Nephron (organoid): ENCODE data around the gene SLC9A1.

Experiments
- H3K27ac Mint-ChIP-seq, 3 experiments: 2 replicates each; pipeline ENCODE4 v1.8.0; 2020; ENCODE audit warnings: mixed read lengths in 3 of 3, mild to moderate bottlenecking in 2 of 3, moderate library complexity in 1 of 3
- H3K27me3 Mint-ChIP-seq: 2 replicates; pipeline ENCODE4 v1.8.0; 2021; ENCODE audit warnings: low read depth, mild to moderate bottlenecking, moderate library complexity, mixed read lengths
- H3K36me3 Mint-ChIP-seq: 2 replicates; pipeline ENCODE4 v1.8.0; 2020; ENCODE audit warnings: low read depth, mixed read lengths
- H3K4me1 Mint-ChIP-seq: 2 replicates; pipeline ENCODE4 v1.8.0; 2020; ENCODE audit warnings: mixed read lengths
- H3K4me3 Mint-ChIP-seq, 3 experiments: 2 replicates each; pipeline ENCODE4 v1.8.0; 2020; ENCODE audit warnings: mild to moderate bottlenecking in 3 of 3, mixed read lengths in 3 of 3, moderate library complexity in 2 of 3
- H3K9me3 Mint-ChIP-seq: 2 replicates; pipeline ENCODE4 v1.8.0; 2020; ENCODE audit warnings: mixed read lengths
- TF ChIP-seq, protein P1 (sequence below), 3 experiments: fragments of 200-600 bp; sonication (generic); IDR thresholded peaks; one replicate each; pipeline ENCODE4 v1.5.0; 2021; ENCODE audit warnings: antibody characterized with exemption in 3 of 3; ENCODE audit not compliant: unreplicated experiment in 3 of 3

SLC9A1 gene

GRCh38 chr1:27099135-27099586, 55.8 kb downstream of the SLC9A1 start:
- Mint-ChIP-seq H3K27ac (peak overlapping the region; percentile 92 to 98 (median 93)), H3K9me3 (no peaks in the 10 kb centered on the region), H3K4me3 (peak overlapping the region; percentile 6 to 26 (median 7)), H3K36me3 (no peaks in the 10 kb centered on the region), H3K27me3 (no peaks in the 10 kb centered on the region), H3K4me1 (peaks cover 21% of the 10 kb centered on the region)
- TF ChIP-seq, protein P1, sequence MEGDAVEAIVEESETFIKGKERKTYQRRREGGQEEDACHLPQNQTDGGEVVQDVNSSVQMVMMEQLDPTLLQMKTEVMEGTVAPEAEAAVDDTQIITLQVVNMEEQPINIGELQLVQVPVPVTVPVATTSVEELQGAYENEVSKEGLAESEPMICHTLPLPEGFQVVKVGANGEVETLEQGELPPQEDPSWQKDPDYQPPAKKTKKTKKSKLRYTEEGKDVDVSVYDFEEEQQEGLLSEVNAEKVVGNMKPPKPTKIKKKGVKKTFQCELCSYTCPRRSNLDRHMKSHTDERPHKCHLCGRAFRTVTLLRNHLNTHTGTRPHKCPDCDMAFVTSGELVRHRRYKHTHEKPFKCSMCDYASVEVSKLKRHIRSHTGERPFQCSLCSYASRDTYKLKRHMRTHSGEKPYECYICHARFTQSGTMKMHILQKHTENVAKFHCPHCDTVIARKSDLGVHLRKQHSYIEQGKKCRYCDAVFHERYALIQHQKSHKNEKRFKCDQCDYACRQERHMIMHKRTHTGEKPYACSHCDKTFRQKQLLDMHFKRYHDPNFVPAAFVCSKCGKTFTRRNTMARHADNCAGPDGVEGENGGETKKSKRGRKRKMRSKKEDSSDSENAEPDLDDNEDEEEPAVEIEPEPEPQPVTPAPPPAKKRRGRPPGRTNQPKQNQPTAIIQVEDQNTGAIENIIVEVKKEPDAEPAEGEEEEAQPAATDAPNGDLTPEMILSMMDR (IDR thresholded peaks at IDR 0.05; ENCODE audit: unreplicated experiment in 3 of 3), result no peak

GRCh38 chr1:27098431-27099134, 56.3 kb downstream of the SLC9A1 start:
- H3K27me3 Mint-ChIP-seq, result no peaks in the 10 kb centered on the region
- H3K27ac Mint-ChIP-seq, result peak overlapping the region; percentile 92 to 98 (median 93)
- H3K4me1 Mint-ChIP-seq, result peaks cover 21% of the 10 kb centered on the region
- no peaks in the 10 kb centered on the region for H3K36me3 Mint-ChIP-seq
- H3K4me3 Mint-ChIP-seq, result peak overlapping the region in 1 of 3 experiments; percentile 7
- TF ChIP-seq, protein P1 (IDR thresholded peaks at IDR 0.05; ENCODE audit: unreplicated experiment in 3 of 3), result no peak
- H3K9me3 Mint-ChIP-seq, result no peaks in the 10 kb centered on the region

DNA sequence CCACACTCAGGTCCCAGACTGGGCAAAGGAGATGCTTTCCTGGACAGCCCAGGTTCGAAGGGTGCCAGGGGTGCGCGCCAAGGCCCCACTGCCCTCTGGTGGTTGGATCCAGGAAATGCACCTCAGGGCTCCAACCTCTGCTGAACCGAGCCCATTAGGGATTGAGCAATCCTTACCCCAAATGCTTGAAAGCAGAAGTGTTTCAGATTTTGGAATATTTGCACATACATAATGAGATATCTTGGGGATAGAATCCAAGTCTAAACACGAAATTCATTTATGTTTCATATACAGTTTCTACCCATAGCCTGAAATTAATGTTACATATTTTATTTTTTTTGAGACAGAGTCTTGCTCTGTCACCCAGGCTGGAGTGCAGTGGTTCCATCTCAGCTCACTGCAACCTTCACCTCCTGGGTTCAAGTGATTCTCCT, 57.4 kb downstream of the SLC9A1 start:
- H3K36me3 Mint-ChIP-seq, result no peaks in the 10 kb centered on the region

DNA sequence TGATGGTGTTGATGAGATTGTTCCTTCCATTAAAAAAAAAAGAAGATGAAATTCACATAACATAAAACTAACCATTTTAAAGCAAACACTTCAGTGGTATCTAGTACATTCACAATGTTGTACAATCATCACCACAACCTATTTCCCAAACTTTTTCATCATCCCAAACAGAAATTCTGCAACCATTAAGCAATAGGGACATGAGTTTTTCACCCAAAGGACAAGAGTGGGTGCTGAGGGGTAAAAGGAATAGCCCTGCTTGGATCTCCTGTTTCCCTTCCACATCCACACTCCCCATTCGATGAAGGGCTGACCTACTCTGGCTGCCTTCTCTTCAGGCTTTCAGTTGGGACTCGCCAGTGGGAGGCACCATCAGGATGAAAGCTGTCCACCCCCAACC, 59.3 kb downstream of the SLC9A1 start:
- TF ChIP-seq, protein P1 (IDR thresholded peaks at IDR 0.05; ENCODE audit: unreplicated experiment in 3 of 3), result no peak
- Mint-ChIP-seq H3K27me3 (no peaks in the 10 kb centered on the region), H3K27ac (no peak overlapping the region), H3K4me1 (peaks cover 21% of the 10 kb centered on the region), H3K9me3 (no peaks in the 10 kb centered on the region), H3K4me3 (no peak overlapping the region), H3K36me3 (no peaks in the 10 kb centered on the region)

More for the DNA sequence above, 57.4 kb downstream of the SLC9A1 start:
- H3K27me3 Mint-ChIP-seq, result no peaks in the 10 kb centered on the region
- H3K4me1 Mint-ChIP-seq, result peaks cover 21% of the 10 kb centered on the region
- no peak overlapping the region for H3K4me3 Mint-ChIP-seq
- peak overlapping the region; percentile 68 to 91 (median 78) for H3K27ac Mint-ChIP-seq
- H3K9me3 Mint-ChIP-seq, result no peaks in the 10 kb centered on the region
- TF ChIP-seq, protein P1 (IDR thresholded peaks at IDR 0.05; ENCODE audit: unreplicated experiment in 3 of 3), result peak; percentile 98 to 99 (median 98)

DNA sequence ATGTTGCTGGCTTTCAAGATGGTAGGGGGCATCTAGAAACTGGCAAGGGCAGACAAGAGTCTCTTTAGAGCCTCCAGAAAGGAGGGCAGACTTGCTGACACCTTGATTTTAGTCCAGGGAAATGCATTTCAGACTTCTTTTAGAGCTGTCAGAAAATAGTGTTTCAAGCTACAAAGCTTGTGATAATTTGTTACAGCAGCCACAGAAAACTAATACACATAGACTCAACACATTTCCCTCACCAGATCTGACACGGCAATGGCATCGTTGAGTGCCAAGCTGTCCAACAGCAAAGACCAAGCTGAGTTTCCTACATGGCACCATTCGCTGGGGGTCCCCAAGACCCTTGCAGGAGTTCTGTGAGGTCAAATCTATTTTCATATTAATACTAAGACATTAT, 62.0 kb downstream of the SLC9A1 start:
- peaks cover 5% of the 10 kb centered on the region for H3K4me1 Mint-ChIP-seq
- no peak overlapping the region for H3K4me3 Mint-ChIP-seq
- no peaks in the 10 kb centered on the region for H3K27me3 Mint-ChIP-seq
- H3K36me3 Mint-ChIP-seq, result no peaks in the 10 kb centered on the region
- no peaks in the 10 kb centered on the region for H3K9me3 Mint-ChIP-seq
- TF ChIP-seq, protein P1 (IDR thresholded peaks at IDR 0.05; ENCODE audit: unreplicated experiment in 3 of 3), result no peak
- no peak overlapping the region for H3K27ac Mint-ChIP-seq

DNA sequence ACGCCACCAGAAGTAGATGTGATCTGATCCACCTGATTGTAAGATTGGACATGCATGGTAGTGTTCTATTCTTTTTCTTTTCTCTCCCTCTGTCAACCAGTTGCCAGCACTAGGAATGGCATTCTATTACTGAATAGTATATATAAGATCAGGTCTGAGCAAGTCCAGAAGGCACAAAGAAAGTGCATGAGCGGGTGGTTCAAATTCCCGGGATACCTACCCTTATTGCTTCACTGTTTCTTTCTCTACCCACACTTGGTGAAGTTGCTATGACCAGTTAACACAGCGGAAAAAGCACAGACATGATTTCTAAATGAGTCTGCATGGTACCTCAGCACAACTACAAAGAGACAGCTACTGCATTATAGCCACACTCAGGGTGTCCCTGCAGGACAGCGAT, 64.0 kb downstream of the SLC9A1 start:
- no peak overlapping the region for H3K27ac Mint-ChIP-seq
- H3K4me1 Mint-ChIP-seq, result no peaks in the 10 kb centered on the region
- TF ChIP-seq, protein P1 (IDR thresholded peaks at IDR 0.05; ENCODE audit: unreplicated experiment in 3 of 3), result no peak
- H3K4me3 Mint-ChIP-seq, result no peak overlapping the region
- peaks cover 3% of the 10 kb centered on the region for H3K9me3 Mint-ChIP-seq
- H3K36me3 Mint-ChIP-seq, result no peaks in the 10 kb centered on the region
- no peaks in the 10 kb centered on the region for H3K27me3 Mint-ChIP-seq
